ENCODE results near the gene DNAJC3.

Gene DNAJC3

GRCh38 chr13:95741584-95742563, 64.9 kb downstream of the DNAJC3 start:
- no peaks in the 10 kb centered on the region for H3K27me3 ChIP-seq (ENCODE audit: insufficient read depth, poor library complexity, severe bottlenecking)
- no peak overlapping the region for H3K4me3 ChIP-seq (ENCODE audit: severe bottlenecking)
- ATAC-seq (ENCODE audit: low read depth): no peak; the same call in 2 of the 3 replicates
- no peaks in the 10 kb centered on the region; the same call in 1 of the 2 replicates for H3K36me3 ChIP-seq (ENCODE audit: low read depth)
- no peaks in the 10 kb centered on the region for H3K9me3 ChIP-seq (ENCODE audit: severe bottlenecking)
- H3K4me1 ChIP-seq (ENCODE audit: insufficient read depth, poor library complexity, severe bottlenecking): no peaks in the 10 kb centered on the region
- no peak overlapping the region for H3K27ac ChIP-seq (ENCODE audit: poor library complexity, severe bottlenecking)
- TF ChIP-seq CTCF (IDR thresholded peaks at IDR 0.05; ENCODE audit: poor library complexity, severe bottlenecking): no peak
- DNase-seq (ENCODE audit: low spot score): no peak

DNA sequence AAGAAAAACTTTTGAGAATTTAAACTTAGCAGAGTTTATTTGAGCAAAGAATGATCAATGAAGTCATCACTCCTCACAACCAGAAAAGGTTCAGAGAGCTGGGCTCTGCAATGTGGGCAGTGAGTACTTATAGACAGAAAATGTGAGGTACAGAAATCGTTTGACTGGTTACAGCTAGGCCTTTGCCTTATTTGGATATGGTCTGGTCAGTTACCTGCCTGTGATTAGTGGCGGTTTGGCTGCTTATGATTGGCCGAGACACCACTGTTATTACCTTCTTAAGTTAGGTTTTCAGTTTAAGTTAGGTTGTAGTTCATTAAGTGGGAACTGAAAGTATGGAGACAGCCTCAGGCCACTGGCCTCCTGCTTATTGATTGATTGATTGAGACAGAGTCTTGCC, 66.3 kb downstream of the DNAJC3 start:
- no peaks in the 10 kb centered on the region; the same call in 1 of the 2 replicates for H3K36me3 ChIP-seq (ENCODE audit: low read depth)
- no peak for ATAC-seq (ENCODE audit: low read depth)
- no peaks in the 10 kb centered on the region for H3K9me3 ChIP-seq (ENCODE audit: severe bottlenecking)
- no peaks in the 10 kb centered on the region for H3K27me3 ChIP-seq (ENCODE audit: insufficient read depth, poor library complexity, severe bottlenecking)
- no peak overlapping the region for H3K4me3 ChIP-seq (ENCODE audit: severe bottlenecking)
- no peak for DNase-seq (ENCODE audit: low spot score)
- H3K4me1 ChIP-seq (ENCODE audit: insufficient read depth, poor library complexity, severe bottlenecking): peaks cover 4% of the 10 kb centered on the region
- TF ChIP-seq CTCF (IDR thresholded peaks at IDR 0.05; ENCODE audit: poor library complexity, severe bottlenecking): no peak
- no peak overlapping the region for H3K27ac ChIP-seq (ENCODE audit: poor library complexity, severe bottlenecking)

DNA sequence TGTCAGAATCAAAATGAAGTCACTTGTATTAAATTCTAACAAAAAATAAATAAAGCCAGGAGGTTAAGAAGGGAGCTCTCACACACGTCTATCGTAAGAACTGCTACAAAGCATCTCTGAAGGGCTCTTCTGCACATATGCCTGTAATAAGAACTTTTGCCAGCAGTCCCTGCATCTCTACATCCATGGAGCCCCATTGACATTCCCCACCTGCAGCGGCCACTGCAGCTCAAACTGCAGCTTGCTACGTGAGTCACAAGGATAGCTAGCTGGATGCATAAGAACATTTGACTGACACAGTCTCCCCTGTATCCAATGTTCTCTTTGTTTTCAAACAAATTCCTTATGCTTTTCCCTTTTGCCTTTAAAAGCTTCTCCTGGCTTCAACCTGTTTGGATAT, 68.3 kb downstream of the DNAJC3 start:
- TF ChIP-seq CTCF (IDR thresholded peaks at IDR 0.05; ENCODE audit: poor library complexity, severe bottlenecking): no peak
- no peak for ATAC-seq (ENCODE audit: low read depth)

GRCh38 chr13:95745752-95746151, 68.8 kb downstream of the DNAJC3 start:
- Histone ChIP-seq H3K4me1 (ENCODE audit: insufficient read depth, poor library complexity, severe bottlenecking) (peaks cover 8% of the 10 kb centered on the region), H3K4me3 (ENCODE audit: severe bottlenecking) (no peak overlapping the region), H3K27me3 (ENCODE audit: insufficient read depth, poor library complexity, severe bottlenecking) (no peaks in the 10 kb centered on the region), H3K27ac (ENCODE audit: poor library complexity, severe bottlenecking) (no peak overlapping the region), H3K9me3 (ENCODE audit: severe bottlenecking) (no peaks in the 10 kb centered on the region), H3K36me3 (ENCODE audit: low read depth) (no peaks in the 10 kb centered on the region; the same call in 1 of the 2 replicates)
- no peak for DNase-seq (ENCODE audit: low spot score)
- no peak for ATAC-seq (ENCODE audit: low read depth)
- peak; percentile 15 for TF ChIP-seq CTCF (IDR thresholded peaks at IDR 0.05; ENCODE audit: poor library complexity, severe bottlenecking)

More for the DNA sequence above, 68.3 kb downstream of the DNAJC3 start:
- Histone ChIP-seq H3K36me3 (ENCODE audit: low read depth) (no peaks in the 10 kb centered on the region; the same call in 1 of the 2 replicates), H3K9me3 (ENCODE audit: severe bottlenecking) (no peaks in the 10 kb centered on the region), H3K4me3 (ENCODE audit: severe bottlenecking) (no peak overlapping the region), H3K4me1 (ENCODE audit: insufficient read depth, poor library complexity, severe bottlenecking) (peaks cover 8% of the 10 kb centered on the region), H3K27ac (ENCODE audit: poor library complexity, severe bottlenecking) (no peak overlapping the region), H3K27me3 (ENCODE audit: insufficient read depth, poor library complexity, severe bottlenecking) (no peaks in the 10 kb centered on the region)
- no peak for DNase-seq (ENCODE audit: low spot score)

DNA sequence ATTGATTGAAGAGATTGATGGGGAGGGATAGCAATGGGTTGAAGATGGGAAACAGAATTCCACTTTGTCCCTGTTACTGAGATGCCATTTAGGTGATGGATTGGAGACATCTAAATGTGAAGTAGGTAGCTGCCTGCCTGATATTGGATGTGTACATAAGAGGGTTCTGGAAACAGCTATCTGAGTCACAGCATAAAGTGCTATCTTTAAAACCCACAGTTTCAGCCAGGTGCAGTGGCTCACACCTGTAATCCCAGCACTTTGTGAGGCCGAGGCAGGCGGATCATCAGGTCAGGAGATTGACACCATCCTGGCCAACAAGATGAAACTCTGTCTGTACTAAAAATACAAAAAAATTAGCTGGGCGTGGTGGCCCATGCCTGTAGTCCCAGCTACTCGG, 72.6 kb downstream of the DNAJC3 start:
- Histone ChIP-seq H3K9me3 (ENCODE audit: severe bottlenecking) (no peaks in the 10 kb centered on the region), H3K36me3 (ENCODE audit: low read depth) (no peaks in the 10 kb centered on the region; the same call in 1 of the 2 replicates), H3K27me3 (ENCODE audit: insufficient read depth, poor library complexity, severe bottlenecking) (no peaks in the 10 kb centered on the region), H3K4me3 (ENCODE audit: severe bottlenecking) (no peak overlapping the region), H3K4me1 (ENCODE audit: insufficient read depth, poor library complexity, severe bottlenecking) (peaks cover 8% of the 10 kb centered on the region), H3K27ac (ENCODE audit: poor library complexity, severe bottlenecking) (no peak overlapping the region)
- no peak for DNase-seq (ENCODE audit: low spot score)
- TF ChIP-seq CTCF (IDR thresholded peaks at IDR 0.05; ENCODE audit: poor library complexity, severe bottlenecking): no peak
- no peak for ATAC-seq (ENCODE audit: low read depth)
